Endodermal cell (in vitro differentiated cells): ENCODE results near the gene ARL16. TPM values are rescaled to one million over a fixed set of nuclear protein-coding genes. Genes with fewer than 3 reads are reported as not detected.
"Not testable (repeated sequence)": the region's sequence is repeated elsewhere in the genome, so short reads cannot be mapped to it uniquely, and the experiment has no call there.

Experiments used
- DNase-seq: peaks from one replicate; pipeline ENCODE4 v3.0.0-alpha.2; 2017
- H3K27ac ChIP-seq: 2 replicates; pipeline ENCODE4 v1.5.1; 2013; ENCODE audit warnings: mild to moderate bottlenecking, low read depth, low read length, moderate library complexity
- H3K27me3 ChIP-seq: 2 replicates; pipeline ENCODE4 v1.6.1; 2013; ENCODE audit warnings: mild to moderate bottlenecking, low read length, moderate library complexity; ENCODE audit not compliant: insufficient read depth, control insufficient read depth, poor library complexity, severe bottlenecking
- H3K36me3 ChIP-seq: 2 replicates; pipeline ENCODE4 v1.7.0; 2013; ENCODE audit warnings: mild to moderate bottlenecking, low read length, moderate library complexity; ENCODE audit not compliant: control insufficient read depth, insufficient read depth
- H3K4me1 ChIP-seq: one replicate; pipeline ENCODE4 v1.7.0; 2013; ENCODE audit warnings: low read length; ENCODE audit not compliant: control insufficient read depth, insufficient read depth
- H3K4me3 ChIP-seq: 2 replicates; pipeline ENCODE4 v1.5.1; 2013; ENCODE audit warnings: mild to moderate bottlenecking, low read length, moderate library complexity
- H3K9ac ChIP-seq: 2 replicates; pipeline ENCODE4 v1.6.1; 2013; ENCODE audit warnings: mild to moderate bottlenecking, low read length, moderate library complexity; ENCODE audit not compliant: poor library complexity, severe bottlenecking; ENCODE audit errors: extremely low read depth
- H3K9me3 ChIP-seq: 2 replicates; pipeline ENCODE4 v1.6.1; 2013; ENCODE audit warnings: mild to moderate bottlenecking, low read length, moderate library complexity; ENCODE audit not compliant: control insufficient read depth
- H3K27ac Mint-ChIP-seq: 2 replicates; pipeline ENCODE4 v1.8.0; 2020; ENCODE audit warnings: mixed read lengths
- H3K27me3 Mint-ChIP-seq: 2 replicates; pipeline ENCODE4 v1.8.0; 2021; ENCODE audit warnings: mild to moderate bottlenecking, mixed read lengths; ENCODE audit not compliant: insufficient read depth
- H3K36me3 Mint-ChIP-seq: 2 replicates; pipeline ENCODE4 v1.8.0; 2020; ENCODE audit warnings: low read depth, mixed read lengths
- H3K4me1 Mint-ChIP-seq: 2 replicates; pipeline ENCODE4 v1.8.0; 2020; ENCODE audit warnings: mixed read lengths
- H3K4me3 Mint-ChIP-seq: 2 replicates; pipeline ENCODE4 v1.8.0; 2020; ENCODE audit warnings: mild to moderate bottlenecking, moderate library complexity, mixed read lengths
- H3K9me3 Mint-ChIP-seq: 2 replicates; pipeline ENCODE4 v1.8.0; 2020; ENCODE audit warnings: mild to moderate bottlenecking, mixed read lengths
- CTCF ChIP-seq: fragments of 200-600 bp; sonication (generic); conservative IDR thresholded peaks from 2 replicates; pipeline ENCODE4 v1.5.0; 2021; ENCODE audit warnings: antibody characterized with exemption, mild to moderate bottlenecking
- WGBS, 2 experiments: methylation state at CpG; one replicate each; pipeline versions ENCODE4 v1.1.5 to v1.1.7; 2013; ENCODE audit warnings: missing lambda C conversion rate in 2 of 2, mixed read lengths in 1 of 2; ENCODE audit not compliant: insufficient coverage in 1 of 2, insufficient read length in 1 of 2; 5-methylcytosine and 5-hydroxymethylcytosine counted together
- total RNA-seq, 2 donors: library from RNA; stranded (reverse); fragmentation: NEBNext Ultra II Directional in 1 of 2; extraction: Animal tissue kit (Norgen Biotek cat#: 25700) in 1 of 2; gene quantifications; 2 replicates in 1 of 2; 3 replicates in 1 of 2; pipeline ENCODE4 v1.2.1, GENCODE V29; 2021

ARL16 gene
- total RNA-seq, 2 donors from 2014 or later, result 41.2 to 47.8 TPM

- H3K4me3 ChIP-seq, result no peak overlapping the region
- H3K9me3 Mint-ChIP-seq, result peaks cover 4% of the 10 kb centered on the region
- H3K36me3 ChIP-seq, result peaks cover 26% of the 10 kb centered on the region
- H3K4me1 ChIP-seq, result no peaks in the 10 kb centered on the region
- H3K27me3 Mint-ChIP-seq, result no peaks in the 10 kb centered on the region
- H3K4me3 Mint-ChIP-seq, result no peak overlapping the region
- H3K9ac ChIP-seq, result no peak overlapping the region
- H3K9me3 ChIP-seq, result no peaks in the 10 kb centered on the region
- no peaks in the 10 kb centered on the region for H3K27me3 ChIP-seq
- peaks cover 25% of the 10 kb centered on the region for H3K36me3 Mint-ChIP-seq
- DNase-seq, result peak; percentile 46
- no peaks in the 10 kb centered on the region for H3K4me1 Mint-ChIP-seq
- no peak overlapping the region for H3K27ac Mint-ChIP-seq
- H3K27ac ChIP-seq, result no peak overlapping the region
- no peak for TF ChIP-seq CTCF
- 94 to 95% methylated on average over 10 to 17 of the region's 17 CpGs for WGBS, 2 experiments
These were observed 6.7 kb downstream of the ARL16 start for GRCh38 chr17:81676906-81677305.

GRCh38 chr17:81675515-81676221 lies 7.9 kb downstream of the ARL16 start:
- H3K27ac ChIP-seq, H3K9ac ChIP-seq, H3K9me3 Mint-ChIP-seq, H3K4me3 Mint-ChIP-seq, H3K27me3 Mint-ChIP-seq, H3K27ac Mint-ChIP-seq, H3K4me1 ChIP-seq, H3K4me1 Mint-ChIP-seq, H3K27me3 ChIP-seq, H3K4me3 ChIP-seq, H3K9me3 ChIP-seq: not testable (repeated sequence)
- WGBS, 2 experiments, result 52 to 53% methylated on average over 8 to 11 of the region's 18 CpGs
- DNase-seq, result peak; percentile 81
- peaks cover 31% of the 10 kb centered on the region for H3K36me3 Mint-ChIP-seq
- TF ChIP-seq CTCF, result peak; percentile 76
- peaks cover 30% of the 10 kb centered on the region for H3K36me3 ChIP-seq

GRCh38 chr17:81673561-81674258 lies 9.9 kb downstream of the ARL16 start:
- Mint-ChIP-seq H3K9me3 (peaks cover 4% of the 10 kb centered on the region), H3K36me3 (peaks cover 48% of the 10 kb centered on the region), H3K27ac (no peak overlapping the region), H3K4me3 (no peak overlapping the region), H3K27me3 (no peaks in the 10 kb centered on the region), H3K4me1 (no peaks in the 10 kb centered on the region)
- no peak for TF ChIP-seq CTCF
- H3K4me3 ChIP-seq, result no peak overlapping the region
- no peak for DNase-seq
- peaks cover 49% of the 10 kb centered on the region for H3K36me3 ChIP-seq
- 92 to 95% methylated on average over 14 to 18 of the region's 18 CpGs for WGBS, 2 experiments
- H3K27me3 ChIP-seq, result no peaks in the 10 kb centered on the region
- H3K4me1 ChIP-seq, result no peaks in the 10 kb centered on the region
- no peak overlapping the region for H3K9ac ChIP-seq
- no peaks in the 10 kb centered on the region for H3K9me3 ChIP-seq
- no peak overlapping the region for H3K27ac ChIP-seq
